Right renal pelvis (tissue), 4 donors: Measurements from ENCODE around the gene TNS3. TPM values are rescaled to one million over a fixed set of nuclear protein-coding genes. Genes with fewer than 3 reads are reported as not detected.
A peak's percentile ranks its signal among the peaks of the same experiment; 100 is the strongest.
"Not testable (repeated sequence)": the region's sequence is repeated elsewhere in the genome, so short reads cannot be mapped to it uniquely, and the experiment has no call there.

Experiments
- DNase-seq, 4 donors: peaks; one replicate each; pipeline ENCODE4 v3.0.0-alpha.2; 2013; ENCODE audit warnings: low read depth in 4 of 4, low spot score in 3 of 4, missing footprints in 1 of 4
- polyA plus RNA-seq, 4 donors: library from polyadenylated mRNA; unstranded; fragments of 120-200 nt; gene quantifications; one replicate each; pipeline ENCODE4 v1.2.1, GENCODE V29; 2013; ENCODE audit not compliant: insufficient read length in 4 of 4

The TNS3 gene
- polyA plus RNA-seq = 10 to 100 TPM; 89.1 to 97.5 (median 91.1) TPM

DNA sequence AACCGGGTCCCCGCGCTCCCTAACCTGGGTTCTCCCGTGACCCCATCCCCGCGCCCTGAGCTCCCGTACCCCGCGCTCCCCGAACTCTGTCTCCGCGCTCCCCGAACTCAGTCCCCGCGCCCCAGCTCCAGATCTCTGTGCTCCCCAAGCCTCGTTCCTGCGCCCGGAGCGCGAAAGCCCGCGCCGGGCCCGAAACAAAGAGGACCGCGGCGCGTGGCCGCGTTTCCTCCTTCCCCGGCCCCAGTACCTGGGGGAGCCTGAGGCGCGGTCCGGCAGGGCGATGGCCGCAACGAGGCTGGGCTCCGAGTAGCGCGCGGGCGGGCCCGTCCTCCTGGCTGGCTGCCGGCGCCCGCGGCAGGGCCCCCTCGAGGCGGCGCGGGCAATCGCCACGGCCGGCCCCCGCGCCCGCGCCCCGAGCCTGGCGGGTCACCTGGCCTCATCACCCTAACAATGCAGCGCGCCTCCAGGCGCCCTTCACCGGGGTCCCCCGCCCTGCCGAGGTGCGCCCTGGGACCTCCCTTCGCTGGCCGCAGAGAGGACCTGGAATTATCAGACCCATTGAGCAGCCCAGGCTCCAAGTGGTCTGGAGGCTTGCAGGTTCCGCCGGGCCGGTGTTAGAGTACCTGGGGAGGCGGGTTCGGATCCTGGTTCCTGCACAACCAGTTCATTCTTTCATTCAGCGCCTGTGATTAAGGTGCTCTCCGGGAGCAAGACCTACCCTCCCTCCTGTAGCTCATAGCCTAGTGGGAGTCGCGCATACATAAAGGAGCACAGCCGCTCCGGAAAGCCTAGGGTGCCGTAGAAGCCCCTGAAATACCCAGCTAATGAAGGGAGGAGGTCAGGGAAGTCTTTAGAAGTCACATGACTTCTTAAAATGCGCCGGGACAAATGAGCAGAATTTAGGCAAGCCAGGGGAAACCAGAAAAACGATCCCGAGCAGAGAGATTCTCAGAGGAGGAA, at the start of gene TNS3:
TNS3 (minus strand) TSS at position 308 of the 960 bp plus-strand sequence. CDS start 142,475 bp downstream, outside the sequence.
- no peak for DNase-seq

DNA sequence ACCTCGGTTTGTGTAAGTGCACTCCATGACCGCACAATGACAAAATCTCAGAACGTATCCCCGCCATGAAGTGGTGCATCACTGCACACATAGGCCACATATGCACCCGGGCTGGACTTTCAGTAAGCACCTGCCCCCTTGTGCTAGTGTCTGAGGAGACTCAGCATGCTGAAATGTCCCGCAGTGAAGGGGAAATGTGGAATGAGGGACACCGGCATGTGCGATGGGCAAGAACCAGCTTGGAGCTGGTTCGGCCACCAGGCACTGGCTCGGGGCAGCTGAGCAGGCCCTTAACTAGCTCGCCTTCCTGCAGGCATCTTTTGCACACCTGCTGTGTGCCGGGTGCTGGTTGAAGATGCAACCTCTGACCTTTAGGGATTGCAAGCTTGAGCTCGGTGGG, 49.8 kb upstream of the TNS3 start:
- DNase-seq = no peak

DNA sequence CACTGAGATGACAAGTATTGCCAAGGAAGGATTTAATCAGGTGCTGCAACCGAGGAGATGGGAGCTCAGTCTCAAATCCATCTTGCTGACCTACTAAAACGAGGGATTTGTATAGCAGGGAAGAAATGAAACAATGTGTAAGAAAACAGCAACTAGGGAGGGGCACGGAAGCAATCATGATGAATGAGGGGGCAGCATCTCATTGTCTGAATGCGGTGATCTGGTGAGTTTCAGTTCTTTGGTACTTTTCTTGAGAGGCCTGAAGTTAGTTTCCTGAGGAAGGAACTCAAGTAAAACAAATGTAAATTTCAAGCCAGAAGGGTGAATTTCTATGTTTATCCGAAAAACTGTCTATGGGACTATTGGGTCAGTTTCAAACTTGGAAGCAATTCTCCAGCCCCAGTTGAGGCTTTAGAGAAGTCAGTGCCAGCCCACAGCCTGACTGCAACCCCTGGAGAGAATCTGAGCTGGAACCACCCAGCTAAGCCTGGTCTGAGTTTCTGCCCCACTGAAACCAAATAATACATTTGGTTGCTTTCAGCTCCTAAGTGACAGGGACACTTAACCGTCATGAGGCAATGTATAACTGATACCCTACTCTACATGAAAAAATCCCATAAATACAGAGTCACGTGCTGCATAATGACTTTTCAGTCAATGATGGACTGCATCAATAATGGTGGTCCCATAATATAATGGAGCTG, 45.8 kb upstream of the TNS3 start:
- no peak for DNase-seq

GRCh38 chr7:47625861-47626715, 44.2 kb upstream of the TNS3 start:
- no peak for DNase-seq

- no peak for DNase-seq
Observed at GRCh38 chr7:47624689-47625088, 42.8 kb upstream of the TNS3 start.

DNA sequence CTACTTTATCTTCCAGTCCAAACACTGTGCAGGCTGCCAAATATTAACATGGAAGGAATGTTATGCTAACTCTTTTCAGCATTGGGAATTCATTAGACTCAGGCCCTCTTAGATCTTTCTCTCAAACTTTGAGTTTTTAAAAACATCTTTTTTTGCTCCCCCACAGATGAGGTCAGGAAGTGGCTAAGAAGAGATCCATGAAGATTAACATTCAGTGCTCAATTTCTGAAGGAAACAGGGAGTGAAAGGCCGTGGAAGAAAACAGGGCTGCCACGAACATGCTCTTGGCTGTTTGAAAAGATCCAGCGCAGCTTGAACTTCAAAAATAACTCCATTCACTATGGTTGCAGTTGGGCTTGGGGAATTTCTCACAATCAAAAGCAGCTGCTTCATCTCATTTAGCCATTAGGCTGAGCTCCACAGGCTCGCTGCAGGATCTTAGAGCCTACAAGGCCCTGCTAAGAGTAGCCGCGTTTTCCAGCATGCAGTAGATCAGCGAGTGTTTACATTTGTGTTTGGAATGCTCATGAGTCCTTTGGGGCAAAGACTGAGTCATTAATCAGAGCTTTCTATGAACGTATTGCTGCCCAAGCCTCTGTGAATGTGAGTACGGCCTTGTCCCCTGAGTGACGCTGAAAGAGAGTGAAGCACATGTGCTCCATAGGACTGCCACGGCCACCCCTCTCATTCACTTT, 41.2 kb upstream of the TNS3 start:
- DNase-seq = peak in 3 of 4 donors; percentile 80 to 88 (median 88)

- no peak for DNase-seq
Observed at GRCh38 chr7:47622586-47622945, 40.7 kb upstream of the TNS3 start.

- DNase-seq = no peak
Observed at GRCh38 chr7:47621979-47622561, 40.2 kb upstream of the TNS3 start.

DNA sequence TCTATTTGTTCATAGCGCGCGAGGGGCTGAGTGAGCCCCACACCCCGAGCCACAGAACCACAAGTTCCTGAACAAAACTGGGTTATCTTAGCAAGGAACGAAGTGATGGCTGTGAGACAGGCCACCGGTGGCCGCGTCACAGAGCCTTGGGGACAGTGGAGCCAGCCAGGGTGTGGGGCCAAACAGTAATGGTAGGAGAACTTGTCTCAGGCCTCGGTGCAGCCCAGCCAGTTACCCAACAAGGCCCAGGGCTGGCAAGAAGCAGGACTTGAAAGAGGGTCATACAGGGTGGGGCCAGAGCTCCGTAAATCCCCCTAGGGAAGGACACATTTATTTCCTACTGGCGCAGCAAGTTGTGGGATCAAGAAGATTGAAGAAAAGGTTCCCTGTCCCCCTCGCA, 39.4 kb upstream of the TNS3 start:
- no peak for DNase-seq

DNA sequence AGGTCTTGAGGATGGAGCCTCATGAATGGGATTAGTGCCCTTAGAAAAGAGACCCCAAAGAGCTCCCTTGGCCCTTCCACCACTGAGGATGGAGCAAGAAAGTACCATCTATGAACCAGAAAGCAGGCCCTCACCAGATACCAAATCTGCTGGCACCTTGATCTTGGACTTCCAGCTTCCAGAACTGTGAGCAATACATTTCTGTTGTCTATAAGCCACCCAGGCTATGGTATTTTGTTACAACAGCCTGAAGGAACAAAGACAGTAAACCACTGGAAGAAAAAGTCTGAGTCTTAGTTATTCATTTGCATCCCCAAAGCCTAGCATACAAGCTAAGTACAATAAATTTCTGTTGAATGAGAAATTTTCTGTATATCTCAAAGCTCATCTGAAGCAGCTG, 37.9 kb upstream of the TNS3 start:
- DNase-seq = no peak

DNA sequence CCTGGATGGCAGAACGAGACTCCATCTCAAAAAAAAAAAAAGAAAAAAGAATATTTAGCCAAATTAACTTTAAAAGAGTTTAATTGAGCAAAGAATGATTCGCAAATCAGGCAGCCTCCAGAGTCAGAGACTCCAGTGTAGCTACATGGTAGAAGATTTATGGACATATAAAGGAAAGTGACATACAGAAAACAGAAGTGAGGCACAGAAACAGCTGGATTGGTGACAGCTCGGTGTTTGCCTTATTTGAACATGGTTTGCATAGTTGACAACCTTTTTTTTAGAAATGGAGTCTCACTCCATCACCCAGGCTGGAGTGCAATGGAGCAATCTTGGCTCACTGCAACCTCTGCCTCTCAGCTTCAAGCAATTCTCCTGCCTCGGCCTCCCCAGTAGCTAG, 35.2 kb upstream of the TNS3 start:
- no peak for DNase-seq

DNA sequence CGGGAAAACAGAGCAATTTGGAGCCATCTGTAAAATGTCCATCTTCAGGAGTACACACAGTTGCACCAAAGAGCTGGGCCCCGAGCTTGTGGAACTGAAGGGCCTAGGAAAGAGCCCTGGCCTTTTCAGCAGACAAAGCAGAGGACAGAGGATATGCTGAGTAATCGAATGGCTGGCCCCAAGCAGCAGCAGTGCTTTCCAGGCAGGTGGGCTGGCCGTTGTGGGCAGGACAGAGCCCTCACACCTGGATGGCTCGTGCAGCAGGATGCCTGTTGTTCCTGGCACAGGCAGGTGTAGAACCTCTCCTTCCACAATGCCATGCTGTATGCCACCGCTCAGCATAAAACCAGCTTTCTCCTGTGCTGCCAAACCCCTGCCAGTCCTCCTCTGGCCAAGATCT, 32.5 kb upstream of the TNS3 start:
- no peak for DNase-seq

DNA sequence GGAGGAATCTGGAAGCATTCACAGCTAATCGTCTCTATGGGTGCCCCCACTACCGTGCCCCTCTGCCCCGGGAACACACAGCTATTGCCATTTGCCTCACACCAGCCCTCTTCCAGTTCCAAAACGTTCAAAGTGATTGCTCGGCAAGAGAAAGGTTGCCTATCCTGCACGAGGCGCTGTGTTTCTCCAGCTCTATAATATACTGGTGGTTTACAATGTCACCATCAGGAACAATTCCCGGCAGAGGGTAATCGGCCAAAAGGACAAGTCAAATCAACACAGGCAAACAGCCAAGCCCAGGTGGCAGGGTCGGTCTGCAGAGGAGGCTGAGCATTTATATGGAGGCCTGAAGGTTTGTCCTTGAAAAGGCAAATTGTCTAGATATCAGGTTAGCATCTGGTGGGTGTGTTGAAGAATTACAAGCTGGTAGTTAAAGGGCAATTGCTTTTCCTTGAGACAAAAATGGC, 29.2 kb upstream of the TNS3 start:
- DNase-seq = no peak

GRCh38 chr7:47610506-47611044, 28.7 kb upstream of the TNS3 start:
- DNase-seq = no peak

GRCh38 chr7:47609803-47610452, 28.0 kb upstream of the TNS3 start:
- DNase-seq = no peak

DNA sequence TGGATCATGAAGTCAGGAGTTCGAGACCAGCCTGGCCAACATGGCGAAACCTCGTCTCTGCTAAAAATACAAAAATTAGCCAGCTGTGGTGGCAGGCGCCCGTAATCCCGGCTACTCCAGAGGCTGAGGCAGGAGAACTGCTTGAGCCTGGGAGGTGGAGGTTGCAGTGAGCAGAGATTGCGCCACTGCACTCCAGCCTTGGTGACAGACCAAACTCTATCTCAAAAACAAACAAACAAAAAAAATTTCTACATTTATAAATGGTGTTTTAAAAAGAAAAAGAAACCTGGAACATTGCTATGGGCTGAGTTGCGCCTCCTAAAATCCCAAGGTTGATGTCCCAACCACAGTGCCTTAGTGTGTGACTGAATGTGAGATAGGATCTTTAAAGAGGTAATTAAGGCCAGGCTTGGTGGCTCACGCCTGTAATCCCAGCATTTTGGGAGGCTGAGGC, 24.7 kb upstream of the TNS3 start:
- not testable (repeated sequence) for DNase-seq

GRCh38 chr7:47605816-47606575, 24.1 kb upstream of the TNS3 start:
- DNase-seq = no peak

DNA sequence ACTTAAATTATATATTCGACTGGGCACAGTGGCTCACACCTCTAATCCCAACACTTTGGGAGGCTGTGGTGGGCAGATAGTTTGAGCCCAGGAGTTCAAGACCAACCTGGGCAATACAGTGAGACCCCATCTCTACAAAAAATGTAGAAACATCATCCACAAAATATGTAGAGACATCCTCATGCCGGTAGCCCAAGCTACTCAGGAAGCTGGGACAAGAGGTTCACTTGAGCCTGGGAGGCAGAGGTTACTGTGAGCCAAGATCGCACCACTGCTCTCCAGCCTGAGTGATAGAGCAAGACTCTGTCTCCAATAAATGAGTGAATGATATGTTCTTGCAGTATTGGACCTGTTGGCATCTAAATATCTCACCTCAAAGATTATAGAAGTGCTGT, 22.6 kb upstream of the TNS3 start:
- DNase-seq = no peak
